ENCODE data around the gene PRMT5.

GRCh38 chr14:22895402-22895801 lies 33.8 kb downstream of the PRMT5 start:
- TF ChIP-seq CTCF (IDR thresholded peaks at IDR 0.05): no peak
- no peak for TF ChIP-seq POLR2A (IDR thresholded peaks at IDR 0.05)
- no peak for TF ChIP-seq EP300 (IDR thresholded peaks at IDR 0.05)
